HepG2 (cell line): Measurements from ENCODE around the gene VKORC1. TPM values are rescaled to one million over a fixed set of nuclear protein-coding genes. Genes with fewer than 3 reads are reported as not detected.
A peak's percentile ranks its signal among the peaks of the same experiment; 100 is the strongest.

Source experiments
- ADNP ChIP-seq: sonication (generic); formaldehyde crosslinking; IDR thresholded peaks from 2 replicates; pipeline ENCODE4 v1.4.0; 2020; ENCODE audit warnings: missing genetic modification reagents
- CTCF ChIP-seq: sonication (generic); formaldehyde crosslinking; IDR thresholded peaks from 2 replicates; pipeline ENCODE4 v1.5.0; 2020; ENCODE audit warnings: mild to moderate bottlenecking, missing genetic modification reagents, moderate library complexity
- HHEX ChIP-seq: IDR thresholded peaks from 2 replicates; pipeline ENCODE4 v1.6.1; 2016; ENCODE audit warnings: control low read depth
- IKZF4 ChIP-seq: sonication (generic); formaldehyde crosslinking; IDR thresholded peaks from 2 replicates; pipeline ENCODE4 v1.5.1; 2020; ENCODE audit warnings: borderline replicate concordance, mild to moderate bottlenecking, low read depth, missing genetic modification reagents; ENCODE audit errors: not compliant biosample characterization
- JDP2 ChIP-seq: sonication (generic); formaldehyde crosslinking; IDR thresholded peaks from 2 replicates; pipeline ENCODE4 v1.8.1; 2022; ENCODE audit warnings: missing genetic modification reagents, borderline replicate concordance
- ZBTB40 ChIP-seq, 2 experiments: fragments of 450-650 bp in 1 of 2; sonication (generic) in 1 of 2; formaldehyde crosslinking in 1 of 2; IDR thresholded peaks; 2 replicates each; pipeline versions ENCODE4 v1.6.1 to v1.8.0; 2016 to 2022; ENCODE audit warnings: antibody characterized with exemption in 1 of 2, mild to moderate bottlenecking in 1 of 2, missing genetic modification reagents in 1 of 2
- ZKSCAN5 ChIP-seq: sonication (generic); formaldehyde crosslinking; IDR thresholded peaks from 2 replicates; pipeline ENCODE4 v1.5.1; 2020; ENCODE audit warnings: mild to moderate bottlenecking, missing genetic modification reagents
- ZNF30 ChIP-seq: sonication (generic); formaldehyde crosslinking; IDR thresholded peaks from 2 replicates; pipeline ENCODE4 v1.5.0; 2020; ENCODE audit warnings: mild to moderate bottlenecking, missing genetic modification reagents
- ZNF407 ChIP-seq: sonication (generic); formaldehyde crosslinking; IDR thresholded peaks from one replicate; pipeline ENCODE4 v1.5.1; 2020; ENCODE audit warnings: mild to moderate bottlenecking, missing genetic modification reagents; ENCODE audit errors: not compliant biosample characterization
- polyA plus RNA-seq, 8 experiments: library from polyadenylated mRNA; depleted of rRNA in 3 of 8; stranded (reverse) in 7 of 8; unstranded in 1 of 8; fragments of >200 nt; fragmentation: Illumina TruSeq in 4 of 8; extraction: Trizol in 4 of 8; gene quantifications; 2 replicates each; pipeline versions ENCODE4 v1.2.1 to v1.2.3, GENCODE V29; 2011 to 2016; ENCODE audit warnings: low read depth in 4 of 8, missing spikeins in 1 of 8, mixed read lengths in 1 of 8; ENCODE audit not compliant: insufficient read depth in 1 of 8
- total RNA-seq, 5 experiments: library from RNA; depleted of rRNA; stranded (reverse); fragments of >200 nt; fragmentation: Illumina TruSeq; extraction: Trizol; gene quantifications; 2 replicates each; pipeline ENCODE4 v1.2.3, GENCODE V29; 2016; ENCODE audit warnings: low read depth in 1 of 5

VKORC1 gene
- total and polyA plus RNA-seq, 2 of the 13 experiments (the other 11 are each of a cell fraction or from before 2014, with no cell fraction given) = 141 to 615 TPM

- TF ChIP-seq JDP2 (CRISPR knock-in tag) = peak; percentile 43; the same call in 1 of the 2 replicates
- no peak for TF ChIP-seq ZBTB40 (IDR thresholded peaks at IDR 0.05)
- TF ChIP-seq ZBTB40 (CRISPR knock-in tag; IDR thresholded peaks at IDR 0.05) = peak; percentile 95
- peak; percentile 95 for TF ChIP-seq IKZF4 (CRISPR knock-in tag)
- peak; percentile 81; the same call in 1 of the 2 replicates for TF ChIP-seq ZKSCAN5
- TF ChIP-seq ADNP (CRISPR knock-in tag) = no peak
- peak; percentile 59 for TF ChIP-seq ZNF407
- TF ChIP-seq ZNF30 (CRISPR knock-in tag) = peak; percentile 78
- no peak for TF ChIP-seq HHEX (CRISPR knock-in tag)
- peak; percentile 82 for TF ChIP-seq CTCF
Measured at GRCh38 chr16:31105677-31106213, 11.1 kb upstream of the VKORC1 start (continued).
